Measurements from ENCODE around the gene FXR2.
A peak's percentile ranks its signal among the peaks of the same experiment; 100 is the strongest.

The FXR2 gene

GRCh38 chr17:7572588-7573323 lies 41.9 kb downstream of the FXR2 start:
- ChIA-PET POLR2A (interaction anchor here (0.6 to 8.2 kb wide), 21 partner anchors 7 to 359 kb away, joined by 3 to 98 read pairs (median 5); partner anchors contain the start of genes ATP1B2, CNTROB, FXR2 and MPDU1), CTCF (interaction anchor here (4.1 kb wide), 1 partner anchor 12 kb away, joined by 35 read pairs; the partner anchor contains the start of gene SENP3)
- Histone ChIP-seq H3K4me3 (ENCODE audit: low read depth, low read length) (peak overlapping the region; percentile 97), H3K27ac (ENCODE audit: extremely low read depth, low read depth, low read length) (peak overlapping the region; percentile 98), H3K4me1 (ENCODE audit: control insufficient read depth, insufficient read depth, low read length) (peaks cover 5% of the 10 kb centered on the region), H3K9me3 (ENCODE audit: control insufficient read depth, insufficient read depth, low read depth, low read length) (no peaks in the 10 kb centered on the region), H3K36me3 (ENCODE audit: control insufficient read depth in 2 of 2, insufficient read depth in 1 of 2, low read length in 2 of 2) (peaks cover 65 to 81% of the 10 kb centered on the region in 2 experiments)
- TF ChIP-seq ZNF629 (tag by site-specific recombination; IDR thresholded peaks at IDR 0.05) (peak; percentile 98), IKZF3 (tag by site-specific recombination; IDR thresholded peaks at IDR 0.05) (no peak), ZNF670 (tag by site-specific recombination; IDR thresholded peaks at IDR 0.05; ENCODE audit: low read depth) (no peak), ZNF544 (tag by site-specific recombination; IDR thresholded peaks at IDR 0.05) (no peak), KLF8 (tag by site-specific recombination; IDR thresholded peaks at IDR 0.05) (peak; percentile 67), ZNF518A (tag by site-specific recombination; conservative IDR thresholded peaks at IDR 0.05; ENCODE audit: low read depth) (no peak), ZNF626 (tag by site-specific recombination; IDR thresholded peaks at IDR 0.05) (no peak), ZNF830 (tag by site-specific recombination; IDR thresholded peaks at IDR 0.05; ENCODE audit: low read depth) (no peak), ZBTB10 (tag by site-specific recombination; IDR thresholded peaks at IDR 0.05) (0 out of 2 replicates have a peak, but pooled peaks have one; percentile 40), SP2 (tag by site-specific recombination; IDR thresholded peaks at IDR 0.05) (peak; percentile 97), ZXDB (tag by site-specific recombination; IDR thresholded peaks at IDR 0.05) (0 out of 2 replicates have a peak, but pooled peaks have one; percentile 57), ZSCAN16 (tag by site-specific recombination; IDR thresholded peaks at IDR 0.05) (peak; percentile 77; the same call in 1 of the 2 replicates), KLF16 (tag by site-specific recombination; IDR thresholded peaks at IDR 0.05) (peak; percentile 61; the same call in 1 of the 2 replicates), ZNF704 (tag by site-specific recombination; IDR thresholded peaks at IDR 0.05) (0 out of 2 replicates have a peak, but pooled peaks have one; percentile 11), ZNF404 (tag by site-specific recombination; IDR thresholded peaks at IDR 0.05) (no peak), ZNF211 (tag by site-specific recombination; IDR thresholded peaks at IDR 0.05; ENCODE audit: low read depth) (no peak), KLF10 (tag by site-specific recombination; IDR thresholded peaks at IDR 0.05) (peak; percentile 21; the same call in 1 of the 2 replicates), INSM2 (tag by site-specific recombination; IDR thresholded peaks at IDR 0.05) (peak; percentile 41; the same call in 1 of the 2 replicates), ZNF654 (tag by site-specific recombination; IDR thresholded peaks at IDR 0.05; ENCODE audit: low read depth) (no peak), GLI4 (tag by site-specific recombination; IDR thresholded peaks at IDR 0.05) (peak; percentile 91), TSHZ1 (tag by site-specific recombination; IDR thresholded peaks at IDR 0.05; ENCODE audit: borderline replicate concordance) (peak; percentile 51; the same call in 1 of the 2 replicates), WT1 (tag by site-specific recombination; IDR thresholded peaks at IDR 0.05) (peak; percentile 41; the same call in 1 of the 2 replicates), ZNF157 (tag by site-specific recombination; IDR thresholded peaks at IDR 0.05) (no peak)
